Caco-2 (cell line): ENCODE data around the gene SLC9C2. TPM values are rescaled to one million over a fixed set of nuclear protein-coding genes. Genes with fewer than 3 reads are reported as not detected.
"Not testable (repeated sequence)": the region's sequence is repeated elsewhere in the genome, so short reads cannot be mapped to it uniquely, and the experiment has no call there.

Experiments used
- BruUV-seq: library from RNA; stranded (reverse); fragments of 400-500 nt; replicated peaks from 2 replicates; lab custom pipeline; 2021; lab: Mats Ljungman, UMichigan
- CTCF ChIA-PET: fragments of 300-600 bp; sonication (Branson Sonifier 250); formaldehyde crosslinking; loops from one replicate; lab custom pipeline; 2022; ENCODE audit warnings: antibody characterized with exemption; lab: Charles Lee
- POLR2A ChIA-PET: fragments of 300-600 bp; sonication (Branson Sonifier 250); formaldehyde crosslinking; loops from one replicate; lab custom pipeline; 2022; ENCODE audit warnings: antibody characterized with exemption; lab: Charles Lee
- DNase-seq, 2 experiments: peaks; one replicate each; pipeline versions ENCODE4 v3.0.0 to v3.0.0-alpha.2; 2020 to 2022
- H3K27me3 ChIP-seq: replicated peaks from 2 replicates; pipeline ENCODE4 v1.6.0; 2011; ENCODE audit warnings: low read length; ENCODE audit not compliant: control insufficient read depth, insufficient read depth
- H3K36me3 ChIP-seq: 2 replicates; pipeline ENCODE4 v1.5.1; 2011; ENCODE audit warnings: low read length; ENCODE audit not compliant: control insufficient read depth, insufficient read depth
- H3K4me1 ChIP-seq: fragments of 250-450 bp; sonication (Bioruptor Pico); 2 replicates; pipeline ENCODE4 v1.5.1; 2020; ENCODE audit warnings: mild to moderate bottlenecking
- H3K4me3 ChIP-seq: 2 replicates; pipeline ENCODE4 v1.5.1; 2011; ENCODE audit warnings: low read depth, mild to moderate bottlenecking, control low read depth, low read length
- H3K9me3 ChIP-seq: fragments of 250-450 bp; sonication (Bioruptor Pico); 2 replicates; pipeline ENCODE4 v1.5.1; 2020; ENCODE audit warnings: mild to moderate bottlenecking, moderate library complexity
- H3K27ac Mint-ChIP-seq: one replicate; pipeline ENCODE4 v1.8.0; 2022; ENCODE audit warnings: mixed read lengths; ENCODE audit not compliant: unreplicated experiment
- H3K27me3 Mint-ChIP-seq: one replicate; pipeline ENCODE4 v1.8.0; 2022; ENCODE audit warnings: mixed read lengths; ENCODE audit not compliant: insufficient read depth, unreplicated experiment
- H3K36me3 Mint-ChIP-seq: one replicate; pipeline ENCODE4 v1.8.0; 2022; ENCODE audit warnings: mild to moderate bottlenecking, mixed read lengths; ENCODE audit not compliant: insufficient read depth, unreplicated experiment
- H3K4me1 Mint-ChIP-seq: one replicate; pipeline ENCODE4 v1.8.0; 2022; ENCODE audit warnings: low read depth, mixed read lengths; ENCODE audit not compliant: unreplicated experiment
- H3K4me3 Mint-ChIP-seq: one replicate; pipeline ENCODE4 v1.8.0; 2022; ENCODE audit warnings: mild to moderate bottlenecking, moderate library complexity, mixed read lengths; ENCODE audit not compliant: unreplicated experiment
- H3K9me3 Mint-ChIP-seq: one replicate; pipeline ENCODE4 v1.8.0; 2022; ENCODE audit warnings: mixed read lengths; ENCODE audit not compliant: unreplicated experiment
- CTCF ChIP-seq, 2 experiments: fragments of 200-600 bp in 1 of 2; IDR thresholded peaks; 1 replicate in 1 of 2; 2 replicates in 1 of 2; pipeline versions ENCODE4 v1.5.1 to v1.8.0; 2011 to 2022; ENCODE audit warnings: antibody characterized with exemption in 1 of 2, control low read depth in 1 of 2, inconsistent platforms in 1 of 2, low read depth in 1 of 2, low read length in 1 of 2, mild to moderate bottlenecking in 1 of 2, moderate library complexity in 1 of 2; ENCODE audit not compliant: insufficient read depth in 1 of 2, severe bottlenecking in 1 of 2, unreplicated experiment in 1 of 2
- intact Hi-C: fragments of 100-400 bp; cut with micrococcal nuclease; formaldehyde crosslinking; loops from one replicate; pipeline ENCODE4 v1.10.0; 2022; ENCODE audit not compliant: unreplicated experiment
- total RNA-seq: library from RNA; stranded (reverse); gene quantifications from 2 replicates; pipeline ENCODE4 v1.2.3, GENCODE V29; 2022

The SLC9C2 gene
- total RNA-seq, 1 experiment from 2014 or later: not detected

- H3K36me3 Mint-ChIP-seq: peaks cover 62% of the 10 kb centered on the region
- CTCF ChIA-PET: no interaction called here
- POLR2A ChIA-PET: no interaction called here
- DNase-seq: no peak
- H3K36me3 ChIP-seq: peaks cover 5% of the 10 kb centered on the region
- H3K27me3 ChIP-seq: no peaks in the 10 kb centered on the region
- H3K4me1 ChIP-seq: peaks cover 17% of the 10 kb centered on the region
- no TSS peak for BruUV-seq
- peaks cover 11% of the 10 kb centered on the region for H3K4me1 Mint-ChIP-seq
- H3K27ac Mint-ChIP-seq: no peak overlapping the region
- H3K4me3 Mint-ChIP-seq: no peak overlapping the region
- peaks cover 20% of the 10 kb centered on the region for H3K9me3 ChIP-seq
- H3K4me3 ChIP-seq: no peak overlapping the region
- H3K27me3 Mint-ChIP-seq: no peaks in the 10 kb centered on the region
- intact Hi-C loops: loop anchor here (10.0 kb wide), 1 partner anchor 765 kb away; no protein-coding TSS in a partner anchor
- H3K9me3 Mint-ChIP-seq: peaks cover 23% of the 10 kb centered on the region
- TF ChIP-seq CTCF (IDR thresholded peaks at IDR 0.05; ENCODE audit: insufficient read depth in 1 of 2, low read depth in 1 of 2, low read length in 1 of 2, severe bottlenecking in 1 of 2, unreplicated experiment in 1 of 2): no peak
Observed at GRCh38 chr1:173469656-173470055, 133.2 kb downstream of the SLC9C2 start.

- no peak overlapping the region for H3K27ac Mint-ChIP-seq
- H3K4me3 Mint-ChIP-seq: no peak overlapping the region
- DNase-seq: no peak
- peaks cover 45% of the 10 kb centered on the region for H3K36me3 Mint-ChIP-seq
- Histone ChIP-seq H3K27me3 (no peaks in the 10 kb centered on the region), H3K36me3 (peaks cover 3% of the 10 kb centered on the region), H3K9me3 (peaks cover 20% of the 10 kb centered on the region), H3K4me1 (no peaks in the 10 kb centered on the region), H3K4me3 (no peak overlapping the region)
- peaks cover 6% of the 10 kb centered on the region for H3K4me1 Mint-ChIP-seq
- TF ChIP-seq CTCF (IDR thresholded peaks at IDR 0.05; ENCODE audit: insufficient read depth in 1 of 2, low read depth in 1 of 2, low read length in 1 of 2, severe bottlenecking in 1 of 2, unreplicated experiment in 1 of 2): no peak
- no peaks in the 10 kb centered on the region for H3K27me3 Mint-ChIP-seq
- BruUV-seq: no TSS peak
- intact Hi-C loops: no loop called here
- ChIA-PET CTCF (no interaction called here), POLR2A (no interaction called here)
- peaks cover 46% of the 10 kb centered on the region for H3K9me3 Mint-ChIP-seq
Observed at GRCh38 chr1:173467426-173467825, 135.4 kb downstream of the SLC9C2 start.

GRCh38 chr1:173464185-173464584 is 138.7 kb downstream of the SLC9C2 start:
- H3K4me1 ChIP-seq, POLR2A ChIA-PET, intact Hi-C loops, DNase-seq, H3K27me3 Mint-ChIP-seq, H3K36me3 ChIP-seq, H3K4me1 Mint-ChIP-seq, H3K27ac Mint-ChIP-seq, H3K4me3 Mint-ChIP-seq, H3K9me3 ChIP-seq, H3K4me3 ChIP-seq, H3K27me3 ChIP-seq, BruUV-seq: not testable (repeated sequence)
- Mint-ChIP-seq H3K36me3 (peaks cover 25% of the 10 kb centered on the region), H3K9me3 (peaks cover 38% of the 10 kb centered on the region)
- CTCF ChIA-PET: interaction anchor here (0.6 kb wide), 1 partner anchor 271 kb away, joined by 3 read pairs; no protein-coding TSS in a partner anchor

- BruUV-seq, POLR2A ChIA-PET, H3K4me3 ChIP-seq, H3K4me1 Mint-ChIP-seq, H3K4me1 ChIP-seq, H3K27ac Mint-ChIP-seq, H3K9me3 ChIP-seq, H3K4me3 Mint-ChIP-seq, intact Hi-C loops, DNase-seq, H3K27me3 ChIP-seq, CTCF ChIA-PET, H3K27me3 Mint-ChIP-seq, H3K36me3 ChIP-seq: not testable (repeated sequence)
- Mint-ChIP-seq H3K9me3 (peaks cover 38% of the 10 kb centered on the region), H3K36me3 (peaks cover 18% of the 10 kb centered on the region)
Observed at GRCh38 chr1:173462666-173463065, 140.2 kb downstream of the SLC9C2 start.
